H7 (cell line): Measurements from ENCODE around the gene HIC1. TPM values are rescaled to one million over a fixed set of nuclear protein-coding genes. Genes with fewer than 3 reads are reported as not detected.

Source experiments
- DNase-seq: peaks from one replicate; pipeline ENCODE4 v3.0.0; 2012
- H3K27me3 ChIP-seq: 2 replicates; pipeline ENCODE4 v1.6.0; 2011; ENCODE audit warnings: mild to moderate bottlenecking, low read length; ENCODE audit not compliant: control insufficient read depth, insufficient read depth
- H3K36me3 ChIP-seq: replicated peaks from 2 replicates; pipeline ENCODE4 v1.5.1; 2011; ENCODE audit warnings: low read length; ENCODE audit not compliant: control insufficient read depth, insufficient read depth
- H3K4me3 ChIP-seq: 2 replicates; pipeline ENCODE4 v1.5.1; 2011; ENCODE audit warnings: low read depth, mild to moderate bottlenecking, control low read depth, low read length, moderate library complexity; ENCODE audit not compliant: insufficient read depth
- total RNA-seq: library from RNA; depleted of rRNA; stranded (reverse); fragments of >200 nt; shearing (Covaris generic); gene quantifications from 2 replicates; pipeline ENCODE4 v1.2.3, GENCODE V29; 2014

The HIC1 gene
- total RNA-seq, 1 experiment from 2014 or later = 0.03 TPM

- Histone ChIP-seq H3K27me3 (peaks cover 37% of the 10 kb centered on the region), H3K4me3 (no peak overlapping the region), H3K36me3 (no peaks in the 10 kb centered on the region)
- no peak for DNase-seq
Measured at GRCh38 chr17:2020721-2021120, 34.2 kb upstream of the HIC1 start.

GRCh38 chr17:2022647-2023240 is 32.2 kb upstream of the HIC1 start:
- H3K4me3 ChIP-seq = no peak overlapping the region
- DNase-seq = no peak
- H3K36me3 ChIP-seq = no peaks in the 10 kb centered on the region
- peaks cover 54% of the 10 kb centered on the region for H3K27me3 ChIP-seq

- DNase-seq = no peak
- Histone ChIP-seq H3K4me3 (no peak overlapping the region), H3K27me3 (peaks cover 59% of the 10 kb centered on the region), H3K36me3 (no peaks in the 10 kb centered on the region)
Measured at GRCh38 chr17:2023256-2023655, 31.6 kb upstream of the HIC1 start.

GRCh38 chr17:2023692-2024571 is 31.0 kb upstream of the HIC1 start:
- Histone ChIP-seq H3K4me3 (peak overlapping the region; percentile 48), H3K27me3 (peaks cover 63% of the 10 kb centered on the region), H3K36me3 (no peaks in the 10 kb centered on the region)
- DNase-seq = peak; percentile 98

GRCh38 chr17:2024572-2025219 is 30.2 kb upstream of the HIC1 start:
- Histone ChIP-seq H3K27me3 (peaks cover 69% of the 10 kb centered on the region), H3K36me3 (no peaks in the 10 kb centered on the region), H3K4me3 (peak overlapping the region; percentile 48)
- peak; percentile 82 for DNase-seq

- Histone ChIP-seq H3K4me3 (peak within 1 kb of the TSS; percentile 48), H3K36me3 (no peaks in the 10 kb centered on the region), H3K27me3 (peaks cover 70% of the 10 kb centered on the region)
- peak; percentile 93 for DNase-seq
Measured at GRCh38 chr17:2025220-2025621, 29.7 kb upstream of the HIC1 start, which contains the start of gene RTN4RL1. RTN4RL1 (minus strand) TSS chr17:2025334; CDS start chr17:2024865, 469 bp downstream.

GRCh38 chr17:2025622-2026309 is 29.1 kb upstream of the HIC1 start:
- Histone ChIP-seq H3K4me3 (peak overlapping the region; percentile 48), H3K27me3 (peaks cover 70% of the 10 kb centered on the region), H3K36me3 (no peaks in the 10 kb centered on the region)
- DNase-seq = peak; percentile 88

GRCh38 chr17:2027528-2028233 is 27.2 kb upstream of the HIC1 start:
- Histone ChIP-seq H3K4me3 (no peak overlapping the region), H3K36me3 (no peaks in the 10 kb centered on the region), H3K27me3 (peaks cover 68% of the 10 kb centered on the region)
- no peak for DNase-seq

GRCh38 chr17:2028234-2028614 is 26.7 kb upstream of the HIC1 start:
- H3K4me3 ChIP-seq = no peak overlapping the region
- H3K36me3 ChIP-seq = no peaks in the 10 kb centered on the region
- DNase-seq = no peak
- peaks cover 62% of the 10 kb centered on the region for H3K27me3 ChIP-seq

- Histone ChIP-seq H3K27me3 (peaks cover 57% of the 10 kb centered on the region), H3K4me3 (no peak overlapping the region), H3K36me3 (no peaks in the 10 kb centered on the region)
- DNase-seq = no peak
Measured at GRCh38 chr17:2028737-2029136, 26.2 kb upstream of the HIC1 start.

GRCh38 chr17:2029911-2030778 is 24.8 kb upstream of the HIC1 start, which contains the start of gene DPH1:
DPH1 (plus strand) TSS chr17:2030153; CDS start chr17:2030170, 17 bp downstream.
- Histone ChIP-seq H3K36me3 (no peaks in the 10 kb centered on the region), H3K27me3 (peaks cover 43% of the 10 kb centered on the region), H3K4me3 (peak within 1 kb of the TSS; percentile 95)
- peak; percentile 99 for DNase-seq

- no peak for DNase-seq
Measured at GRCh38 chr17:2030779-2031163, 24.1 kb upstream of the HIC1 start.

GRCh38 chr17:2033153-2033552 is 21.8 kb upstream of the HIC1 start:
- no peak for DNase-seq
- peaks cover 16% of the 10 kb centered on the region for H3K27me3 ChIP-seq
- no peaks in the 10 kb centered on the region; the same call in 1 of the 2 replicates for H3K36me3 ChIP-seq
- no peak overlapping the region for H3K4me3 ChIP-seq

More at GRCh38 chr17:2030779-2031163, 24.1 kb upstream of the HIC1 start:
- Histone ChIP-seq H3K27me3 (peaks cover 37% of the 10 kb centered on the region), H3K4me3 (peak overlapping the region; percentile 95), H3K36me3 (no peaks in the 10 kb centered on the region)
